HepG2 (cell line): ENCODE results near the gene IKBIP. TPM values are rescaled to one million over a fixed set of nuclear protein-coding genes. Genes with fewer than 3 reads are reported as not detected.

Source experiments
- ATF7-NPFF ChIP-seq: sonication (generic); formaldehyde crosslinking; IDR thresholded peaks from 2 replicates; pipeline ENCODE4 v1.8.1; 2023; ENCODE audit warnings: mild to moderate bottlenecking, low read depth, missing genetic modification reagents, moderate library complexity
- DNMT3B ChIP-seq: conservative IDR thresholded peaks from 2 replicates; pipeline ENCODE4 v1.6.1; 2016; ENCODE audit warnings: missing biosample characterization, control low read depth
- IKZF1 ChIP-seq: fragments of 450-650 bp; IDR thresholded peaks from 2 replicates; pipeline ENCODE4 v1.7.1; 2016
- MAF1 ChIP-seq: sonication (generic); formaldehyde crosslinking; IDR thresholded peaks from 2 replicates; pipeline ENCODE4 v1.5.0; 2020; ENCODE audit warnings: missing genetic modification reagents, borderline replicate concordance
- MAFK ChIP-seq, 2 experiments: IDR thresholded peaks in 1 of 2; conservative IDR thresholded peaks in 1 of 2; 2 replicates each; pipeline ENCODE4 v1.6.1; 2011; ENCODE audit warnings: improper control_type of control experiment in 2 of 2, low read length in 2 of 2
- NR3C1 ChIP-seq: sonication (generic); formaldehyde crosslinking; IDR thresholded peaks from 2 replicates; pipeline ENCODE4 v1.4.0; 2020; ENCODE audit warnings: missing genetic modification reagents
- PAWR ChIP-seq: sonication (generic); formaldehyde crosslinking; IDR thresholded peaks from 2 replicates; pipeline ENCODE4 v1.4.0; 2020; ENCODE audit warnings: missing genetic modification reagents, mild to moderate bottlenecking, borderline replicate concordance
- SALL2 ChIP-seq: sonication (generic); formaldehyde crosslinking; IDR thresholded peaks from 2 replicates; pipeline ENCODE4 v1.8.1; 2023; ENCODE audit warnings: mild to moderate bottlenecking, missing genetic modification reagents, inconsistent platforms
- ZNF224 ChIP-seq: sonication (generic); formaldehyde crosslinking; IDR thresholded peaks from 2 replicates; pipeline ENCODE4 v1.5.0; 2020; ENCODE audit warnings: mild to moderate bottlenecking, missing genetic modification reagents
- ZNF235 ChIP-seq: sonication (generic); formaldehyde crosslinking; IDR thresholded peaks from 2 replicates; pipeline ENCODE4 v1.8.1; 2023; ENCODE audit warnings: mild to moderate bottlenecking, missing genetic modification reagents, borderline replicate concordance
- ZNF24 ChIP-seq: fragments of 450-650 bp; IDR thresholded peaks from 2 replicates; pipeline ENCODE4 v1.6.1; 2017; ENCODE audit warnings: antibody characterized with exemption, mild to moderate bottlenecking
- ZNF572 ChIP-seq: sonication (generic); formaldehyde crosslinking; IDR thresholded peaks from 2 replicates; pipeline ENCODE4 v1.5.1; 2020; ENCODE audit warnings: mild to moderate bottlenecking, missing genetic modification reagents
- ZNF879 ChIP-seq: sonication (generic); formaldehyde crosslinking; IDR thresholded peaks from 2 replicates; pipeline ENCODE4 v1.8.1; 2023; ENCODE audit warnings: missing genetic modification reagents
- ZSCAN31 ChIP-seq: sonication (generic); formaldehyde crosslinking; IDR thresholded peaks from 2 replicates; pipeline ENCODE4 v1.5.0; 2020; ENCODE audit warnings: low read depth, mild to moderate bottlenecking, missing genetic modification reagents
- polyA plus RNA-seq, 8 experiments: library from polyadenylated mRNA; depleted of rRNA in 3 of 8; stranded (reverse) in 7 of 8; unstranded in 1 of 8; fragments of >200 nt; fragmentation: Illumina TruSeq in 4 of 8; extraction: Trizol in 4 of 8; gene quantifications; 2 replicates each; pipeline versions ENCODE4 v1.2.1 to v1.2.3, GENCODE V29; 2011 to 2016; ENCODE audit warnings: low read depth in 4 of 8, missing spikeins in 1 of 8, mixed read lengths in 1 of 8; ENCODE audit not compliant: insufficient read depth in 1 of 8
- total RNA-seq, 5 experiments: library from RNA; depleted of rRNA; stranded (reverse); fragments of >200 nt; fragmentation: Illumina TruSeq; extraction: Trizol; gene quantifications; 2 replicates each; pipeline ENCODE4 v1.2.3, GENCODE V29; 2016; ENCODE audit warnings: low read depth in 1 of 5
- TF ChIP-seq, protein P1 (sequence below): sonication (generic); formaldehyde crosslinking; IDR thresholded peaks from 2 replicates; pipeline ENCODE4 v1.4.0; 2020; ENCODE audit warnings: missing genetic modification reagents, borderline replicate concordance
- TF ChIP-seq, protein P2 (sequence below), 2 experiments: fragments of 450-650 bp in 1 of 2; sonication (generic) in 1 of 2; formaldehyde crosslinking; IDR thresholded peaks; 2 replicates each; pipeline versions ENCODE4 v1.5.0 to v1.8.0; 2020 to 2022; ENCODE audit warnings: mild to moderate bottlenecking in 1 of 2, missing genetic modification reagents in 1 of 2
- TF ChIP-seq, protein P3 (sequence below): sonication (generic); formaldehyde crosslinking; IDR thresholded peaks from 2 replicates; pipeline ENCODE4 v1.8.0; 2022; ENCODE audit warnings: missing genetic modification reagents, mild to moderate bottlenecking, borderline replicate concordance
- TF ChIP-seq, protein P4 (sequence below): sonication (generic); formaldehyde crosslinking; IDR thresholded peaks from 2 replicates; pipeline ENCODE4 v1.5.0; 2020; ENCODE audit warnings: missing genetic modification reagents, mild to moderate bottlenecking, borderline replicate concordance
- TF ChIP-seq, protein P5 (sequence below): IDR thresholded peaks from 2 replicates; pipeline ENCODE4 v1.6.1; 2012; ENCODE audit warnings: inconsistent platforms

The IKBIP gene
- total and polyA plus RNA-seq, 2 of the 13 experiments (the other 11 are each of a cell fraction or from before 2014, with no cell fraction given), result 20.0 to 55.5 TPM

DNA sequence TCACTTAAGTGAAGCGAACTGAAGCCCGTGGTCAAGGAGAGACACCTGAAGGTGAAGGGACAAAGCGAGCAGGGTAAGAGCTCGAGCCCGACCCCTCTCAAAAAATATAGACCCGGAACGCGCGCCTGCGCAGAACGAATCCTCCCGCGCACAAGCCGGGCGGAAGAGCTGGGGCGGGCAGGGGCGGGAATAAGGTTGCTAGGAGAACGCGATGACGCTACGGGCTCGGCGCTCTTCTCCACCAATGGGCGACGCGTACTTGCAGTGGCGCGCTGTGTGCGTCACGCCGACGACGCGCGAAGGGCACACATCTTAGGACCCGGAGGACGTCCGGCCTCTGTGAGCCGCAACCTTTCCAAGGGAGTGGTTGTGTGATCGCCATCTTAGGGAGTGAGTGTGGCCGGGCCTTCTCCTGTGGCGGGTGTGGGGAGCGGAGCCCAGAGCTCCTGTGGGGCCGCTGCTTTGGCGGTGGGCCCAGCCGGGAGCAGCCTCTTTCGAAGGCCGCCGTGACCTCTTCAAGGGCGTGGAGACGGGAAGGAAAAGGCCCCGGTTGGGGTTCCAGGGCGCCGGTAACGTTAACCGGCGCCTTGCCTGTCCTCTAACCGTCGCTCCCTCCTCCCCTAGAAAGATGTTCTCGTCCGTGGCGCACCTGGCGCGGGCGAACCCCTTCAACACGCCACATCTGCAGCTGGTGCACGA lies 51.1 kb downstream of the IKBIP start, which contains the start of gene SLC25A3 (continued):
- TF ChIP-seq, protein P1, sequence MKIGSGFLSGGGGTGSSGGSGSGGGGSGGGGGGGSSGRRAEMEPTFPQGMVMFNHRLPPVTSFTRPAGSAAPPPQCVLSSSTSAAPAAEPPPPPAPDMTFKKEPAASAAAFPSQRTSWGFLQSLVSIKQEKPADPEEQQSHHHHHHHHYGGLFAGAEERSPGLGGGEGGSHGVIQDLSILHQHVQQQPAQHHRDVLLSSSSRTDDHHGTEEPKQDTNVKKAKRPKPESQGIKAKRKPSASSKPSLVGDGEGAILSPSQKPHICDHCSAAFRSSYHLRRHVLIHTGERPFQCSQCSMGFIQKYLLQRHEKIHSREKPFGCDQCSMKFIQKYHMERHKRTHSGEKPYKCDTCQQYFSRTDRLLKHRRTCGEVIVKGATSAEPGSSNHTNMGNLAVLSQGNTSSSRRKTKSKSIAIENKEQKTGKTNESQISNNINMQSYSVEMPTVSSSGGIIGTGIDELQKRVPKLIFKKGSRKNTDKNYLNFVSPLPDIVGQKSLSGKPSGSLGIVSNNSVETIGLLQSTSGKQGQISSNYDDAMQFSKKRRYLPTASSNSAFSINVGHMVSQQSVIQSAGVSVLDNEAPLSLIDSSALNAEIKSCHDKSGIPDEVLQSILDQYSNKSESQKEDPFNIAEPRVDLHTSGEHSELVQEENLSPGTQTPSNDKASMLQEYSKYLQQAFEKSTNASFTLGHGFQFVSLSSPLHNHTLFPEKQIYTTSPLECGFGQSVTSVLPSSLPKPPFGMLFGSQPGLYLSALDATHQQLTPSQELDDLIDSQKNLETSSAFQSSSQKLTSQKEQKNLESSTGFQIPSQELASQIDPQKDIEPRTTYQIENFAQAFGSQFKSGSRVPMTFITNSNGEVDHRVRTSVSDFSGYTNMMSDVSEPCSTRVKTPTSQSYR, result no peak
- TF ChIP-seq, protein P2, sequence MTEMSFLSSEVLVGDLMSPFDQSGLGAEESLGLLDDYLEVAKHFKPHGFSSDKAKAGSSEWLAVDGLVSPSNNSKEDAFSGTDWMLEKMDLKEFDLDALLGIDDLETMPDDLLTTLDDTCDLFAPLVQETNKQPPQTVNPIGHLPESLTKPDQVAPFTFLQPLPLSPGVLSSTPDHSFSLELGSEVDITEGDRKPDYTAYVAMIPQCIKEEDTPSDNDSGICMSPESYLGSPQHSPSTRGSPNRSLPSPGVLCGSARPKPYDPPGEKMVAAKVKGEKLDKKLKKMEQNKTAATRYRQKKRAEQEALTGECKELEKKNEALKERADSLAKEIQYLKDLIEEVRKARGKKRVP (CRISPR knock-in tag; IDR thresholded peaks at IDR 0.05), result 0 out of 4 replicates have a peak, but pooled peaks of 1 of the 2 experiments have one; percentile 6
- TF ChIP-seq IKZF1 (no peak), PAWR (CRISPR knock-in tag) (no peak), ZNF24 (no peak), ZNF572 (CRISPR knock-in tag) (0 out of 2 replicates have a peak, but pooled peaks have one; percentile 6), SALL2 (CRISPR knock-in tag) (peak; percentile 96), ZNF224 (CRISPR knock-in tag) (peak; percentile 79; the same call in 1 of the 2 replicates), MAFK (conservative IDR thresholded peaks at IDR 0.05 in 1 of 2, IDR thresholded peaks at IDR 0.05 in 1 of 2; ENCODE audit: low read length in 2 of 2) (no peak), DNMT3B (CRISPR knock-in tag) (0 out of 2 replicates have a peak, but pooled peaks have one; percentile 15), ZNF235 (CRISPR knock-in tag) (no peak), NR3C1 (no peak), ATF7-NPFF (peak; percentile 59; the same call in 1 of the 2 replicates), MAF1 (peak; percentile 45; the same call in 1 of the 2 replicates), ZSCAN31 (CRISPR knock-in tag) (peak; percentile 65; the same call in 1 of the 2 replicates), ZNF879 (CRISPR knock-in tag) (no peak)
- TF ChIP-seq, protein P3, sequence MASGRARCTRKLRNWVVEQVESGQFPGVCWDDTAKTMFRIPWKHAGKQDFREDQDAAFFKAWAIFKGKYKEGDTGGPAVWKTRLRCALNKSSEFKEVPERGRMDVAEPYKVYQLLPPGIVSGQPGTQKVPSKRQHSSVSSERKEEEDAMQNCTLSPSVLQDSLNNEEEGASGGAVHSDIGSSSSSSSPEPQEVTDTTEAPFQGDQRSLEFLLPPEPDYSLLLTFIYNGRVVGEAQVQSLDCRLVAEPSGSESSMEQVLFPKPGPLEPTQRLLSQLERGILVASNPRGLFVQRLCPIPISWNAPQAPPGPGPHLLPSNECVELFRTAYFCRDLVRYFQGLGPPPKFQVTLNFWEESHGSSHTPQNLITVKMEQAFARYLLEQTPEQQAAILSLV (CRISPR knock-in tag), result 0 out of 2 replicates have a peak, but pooled peaks have one; percentile 50
- TF ChIP-seq, protein P4, sequence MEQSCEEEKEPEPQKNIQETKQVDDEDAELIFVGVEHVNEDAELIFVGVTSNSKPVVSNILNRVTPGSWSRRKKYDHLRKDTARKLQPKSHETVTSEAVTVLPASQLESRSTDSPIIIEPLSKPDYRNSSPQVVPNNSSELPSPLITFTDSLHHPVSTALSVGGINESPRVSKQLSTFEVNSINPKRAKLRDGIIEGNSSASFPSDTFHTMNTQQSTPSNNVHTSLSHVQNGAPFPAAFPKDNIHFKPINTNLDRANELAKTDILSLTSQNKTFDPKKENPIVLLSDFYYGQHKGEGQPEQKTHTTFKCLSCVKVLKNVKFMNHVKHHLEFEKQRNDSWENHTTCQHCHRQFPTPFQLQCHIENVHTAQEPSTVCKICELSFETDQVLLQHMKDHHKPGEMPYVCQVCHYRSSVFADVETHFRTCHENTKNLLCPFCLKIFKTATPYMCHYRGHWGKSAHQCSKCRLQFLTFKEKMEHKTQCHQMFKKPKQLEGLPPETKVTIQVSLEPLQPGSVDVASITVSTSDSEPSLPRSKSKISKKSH (CRISPR knock-in tag), result no peak; the same call in 1 of the 2 replicates
- TF ChIP-seq, protein P5, sequence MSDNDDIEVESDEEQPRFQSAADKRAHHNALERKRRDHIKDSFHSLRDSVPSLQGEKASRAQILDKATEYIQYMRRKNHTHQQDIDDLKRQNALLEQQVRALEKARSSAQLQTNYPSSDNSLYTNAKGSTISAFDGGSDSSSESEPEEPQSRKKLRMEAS, result peak; percentile 86
